Retinal pigment epithelial cell (primary cell): ENCODE data around the gene FBXO46.

Experiments used
- DNase-seq: peaks from one replicate; pipeline ENCODE4 v3.0.0-alpha.2; 2010; ENCODE audit warnings: low read depth
- H3K4me3 ChIP-seq: 2 replicates; pipeline ENCODE4 v1.5.1; 2011; ENCODE audit warnings: mild to moderate bottlenecking, low read length, control low read depth, moderate library complexity
- CTCF ChIP-seq: conservative IDR thresholded peaks from 2 replicates; pipeline ENCODE4 v1.5.1; 2011; ENCODE audit warnings: low read depth, low read length, control low read depth, inconsistent platforms

FBXO46 gene

GRCh38 chr19:45711851-45712698 lies 18.6 kb downstream of the FBXO46 start:
- no peak overlapping the region for H3K4me3 ChIP-seq
- DNase-seq, result no peak
- TF ChIP-seq CTCF, result no peak

- no peak for TF ChIP-seq CTCF
These were observed 20.2 kb downstream of the FBXO46 start for GRCh38 chr19:45710356-45711130.

GRCh38 chr19:45705710-45706415 lies 24.8 kb downstream of the FBXO46 start:
- no peak for DNase-seq
- no peak for TF ChIP-seq CTCF
- H3K4me3 ChIP-seq, result no peak overlapping the region

More at GRCh38 chr19:45710356-45711130, 20.2 kb downstream of the FBXO46 start:
- DNase-seq, result no peak
- no peak overlapping the region for H3K4me3 ChIP-seq

GRCh38 chr19:45705115-45705514 lies 25.6 kb downstream of the FBXO46 start:
- H3K4me3 ChIP-seq, result no peak overlapping the region
- no peak for TF ChIP-seq CTCF
- no peak for DNase-seq

- DNase-seq, result no peak
- no peak for TF ChIP-seq CTCF
- H3K4me3 ChIP-seq, result no peak overlapping the region
These were observed 29.0 kb downstream of the FBXO46 start for GRCh38 chr19:45701676-45702075.

- peak overlapping the region; percentile 90 for H3K4me3 ChIP-seq
- DNase-seq, result no peak
- TF ChIP-seq CTCF, result peak; percentile 94
These were observed 37.4 kb downstream of the FBXO46 start for GRCh38 chr19:45693106-45693788.
